GM21390 (cell line): ENCODE results near the gene GCNA.
A peak's percentile ranks its signal among the peaks of the same experiment; 100 is the strongest.

ENCODE experiments used
- ATAC-seq: cut with Tn5 transposase; IDR thresholded peaks from one replicate; pipeline ENCODE4 v1.9.1; 2021; ENCODE audit not compliant: unreplicated experiment

GCNA gene, protein sequence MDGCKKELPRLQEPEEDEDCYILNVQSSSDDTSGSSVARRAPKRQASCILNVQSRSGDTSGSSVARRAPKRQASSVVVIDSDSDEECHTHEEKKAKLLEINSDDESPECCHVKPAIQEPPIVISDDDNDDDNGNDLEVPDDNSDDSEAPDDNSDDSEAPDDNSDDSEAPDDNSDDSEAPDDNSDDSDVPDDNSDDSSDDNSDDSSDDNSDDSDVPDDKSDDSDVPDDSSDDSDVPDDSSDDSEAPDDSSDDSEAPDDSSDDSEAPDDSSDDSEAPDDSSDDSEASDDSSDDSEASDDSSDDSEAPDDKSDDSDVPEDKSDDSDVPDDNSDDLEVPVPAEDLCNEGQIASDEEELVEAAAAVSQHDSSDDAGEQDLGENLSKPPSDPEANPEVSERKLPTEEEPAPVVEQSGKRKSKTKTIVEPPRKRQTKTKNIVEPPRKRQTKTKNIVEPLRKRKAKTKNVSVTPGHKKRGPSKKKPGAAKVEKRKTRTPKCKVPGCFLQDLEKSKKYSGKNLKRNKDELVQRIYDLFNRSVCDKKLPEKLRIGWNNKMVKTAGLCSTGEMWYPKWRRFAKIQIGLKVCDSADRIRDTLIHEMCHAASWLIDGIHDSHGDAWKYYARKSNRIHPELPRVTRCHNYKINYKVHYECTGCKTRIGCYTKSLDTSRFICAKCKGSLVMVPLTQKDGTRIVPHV

DNA sequence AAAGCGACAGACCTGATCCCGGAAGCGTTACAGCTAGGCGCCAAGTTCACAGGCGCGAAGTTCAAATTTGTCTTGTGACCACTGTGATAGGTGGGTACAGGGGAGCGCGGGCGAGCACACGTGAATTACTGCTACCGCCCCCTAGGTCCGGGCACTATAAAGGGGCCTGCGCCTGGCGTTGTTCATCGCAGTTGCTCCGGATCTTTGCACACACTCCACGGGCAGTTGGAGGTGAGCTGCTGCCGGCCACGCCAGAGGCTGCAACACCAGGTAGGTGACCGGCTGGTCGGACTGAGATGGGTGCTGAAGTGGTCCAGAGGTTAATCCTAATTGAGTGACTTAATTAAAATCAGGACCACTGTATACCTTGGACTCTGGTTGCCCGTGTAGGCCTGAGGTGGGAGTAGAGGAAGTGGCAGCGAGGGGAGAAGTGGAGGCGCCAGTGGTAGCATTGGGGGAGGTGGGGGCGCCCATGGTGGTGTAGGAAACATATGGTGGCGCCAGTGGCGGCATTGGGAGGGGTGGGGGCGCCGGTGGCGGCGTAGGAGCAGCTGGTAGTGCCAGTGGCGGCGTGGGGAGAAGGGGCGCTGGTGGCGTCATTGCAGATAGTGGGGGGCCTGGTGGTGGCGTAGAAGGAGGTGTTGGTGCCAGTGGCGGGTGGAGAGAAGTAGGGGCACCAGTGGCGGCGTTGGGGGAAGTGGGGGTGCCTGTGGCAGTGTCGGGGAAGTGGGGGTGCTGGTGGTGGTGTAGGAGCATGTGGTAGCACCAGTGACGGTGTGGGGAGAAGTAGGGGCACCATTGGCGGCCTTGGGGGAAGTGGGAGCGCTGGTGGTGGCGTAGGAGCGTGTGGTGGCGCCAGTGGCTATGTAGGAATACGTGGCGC lies at the start of gene GCNA:
Gene GCNA, plus strand, starts transcription at position 185 of the 883 bp plus-strand sequence. CDS start 2,385 bp downstream, outside the sequence.
- no peak for ATAC-seq

DNA sequence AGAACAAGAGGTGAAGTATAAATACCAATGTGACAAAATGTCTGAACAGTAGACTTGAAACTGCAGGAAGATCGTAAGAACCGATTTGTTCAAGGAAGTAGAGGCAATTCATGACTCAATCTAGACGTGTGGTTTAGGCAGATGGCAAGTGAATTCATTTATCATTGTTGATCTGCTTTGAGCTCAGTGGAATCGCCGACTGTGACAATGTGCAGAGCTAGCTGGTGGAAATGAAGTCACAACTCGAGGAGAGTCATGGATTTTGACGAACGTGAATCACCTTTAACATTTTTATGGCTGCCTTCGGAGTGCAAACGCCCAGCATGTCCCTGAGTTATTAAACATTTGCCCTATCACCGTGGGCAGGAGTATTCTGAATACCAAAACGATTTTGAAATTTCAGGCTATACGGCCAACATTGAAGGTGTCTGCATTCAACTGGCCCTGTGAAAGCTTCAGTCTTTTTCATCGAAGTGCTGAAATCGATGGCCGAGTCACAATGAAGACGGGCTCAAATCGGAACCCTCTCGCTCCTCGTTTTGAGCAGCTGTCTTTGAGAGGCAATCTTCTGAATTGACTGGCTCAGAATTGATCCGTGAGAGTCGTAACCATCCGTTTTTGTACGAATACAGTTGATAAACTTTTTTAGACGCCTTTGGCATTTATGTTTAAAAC lies 46.0 kb upstream of the GCNA start:
- ATAC-seq = peak; percentile 23

DNA sequence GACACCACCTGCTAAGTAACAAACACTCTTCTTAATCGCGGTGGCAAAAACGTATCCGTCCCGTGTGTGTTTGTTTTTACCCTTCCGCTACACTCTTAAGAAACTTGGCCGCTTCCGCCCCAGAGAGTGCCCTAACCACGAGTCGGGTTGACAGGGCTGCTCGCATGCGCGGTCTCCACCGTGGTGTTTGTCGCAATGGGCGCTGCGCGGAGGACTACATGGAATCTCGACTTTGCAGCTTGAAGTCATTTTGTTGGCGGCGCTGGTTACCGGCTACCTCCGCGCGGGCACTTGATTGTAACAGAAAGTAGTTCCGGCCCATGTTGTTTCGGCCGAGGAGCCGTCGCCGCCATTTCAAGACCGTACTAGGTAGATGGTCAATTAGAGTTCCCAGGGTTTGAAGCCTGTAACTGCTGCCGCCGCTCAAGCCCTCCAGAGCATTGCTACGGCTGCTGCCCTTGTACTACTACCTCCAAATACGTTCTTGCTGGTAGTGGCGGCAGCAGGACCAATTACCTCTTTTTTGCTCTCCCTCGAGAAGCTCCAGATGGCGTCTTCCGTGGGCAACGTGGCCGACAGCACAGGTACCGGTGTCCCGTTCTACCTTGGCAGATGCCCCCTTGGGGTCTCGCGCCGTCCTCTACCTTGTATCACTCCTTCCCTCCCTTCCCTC lies 45.3 kb upstream of the GCNA start, which contains the start of gene OGT:
Gene OGT, plus strand, starts transcription at position 352 of the 673 bp plus-strand sequence. Its CDS starts 196 bp downstream, at position 548.
- ATAC-seq = peak; percentile 78

DNA sequence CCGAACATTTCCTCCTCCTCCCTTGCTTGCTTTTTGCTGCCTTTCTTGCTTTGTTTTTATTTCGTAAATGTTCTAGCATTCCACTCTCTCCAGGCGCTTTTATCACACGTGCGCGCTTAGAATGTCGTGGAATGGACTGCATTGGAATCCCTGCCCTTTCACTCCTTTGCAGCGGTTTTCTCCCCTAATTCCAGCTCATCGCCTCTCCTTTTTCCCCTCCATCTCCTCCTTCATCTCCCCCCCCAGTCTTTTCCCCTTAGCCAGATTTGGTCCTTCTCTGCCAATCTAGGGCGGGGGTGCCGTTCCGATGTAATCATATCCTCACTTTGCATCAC lies 44.8 kb upstream of the GCNA start:
- no peak for ATAC-seq

DNA sequence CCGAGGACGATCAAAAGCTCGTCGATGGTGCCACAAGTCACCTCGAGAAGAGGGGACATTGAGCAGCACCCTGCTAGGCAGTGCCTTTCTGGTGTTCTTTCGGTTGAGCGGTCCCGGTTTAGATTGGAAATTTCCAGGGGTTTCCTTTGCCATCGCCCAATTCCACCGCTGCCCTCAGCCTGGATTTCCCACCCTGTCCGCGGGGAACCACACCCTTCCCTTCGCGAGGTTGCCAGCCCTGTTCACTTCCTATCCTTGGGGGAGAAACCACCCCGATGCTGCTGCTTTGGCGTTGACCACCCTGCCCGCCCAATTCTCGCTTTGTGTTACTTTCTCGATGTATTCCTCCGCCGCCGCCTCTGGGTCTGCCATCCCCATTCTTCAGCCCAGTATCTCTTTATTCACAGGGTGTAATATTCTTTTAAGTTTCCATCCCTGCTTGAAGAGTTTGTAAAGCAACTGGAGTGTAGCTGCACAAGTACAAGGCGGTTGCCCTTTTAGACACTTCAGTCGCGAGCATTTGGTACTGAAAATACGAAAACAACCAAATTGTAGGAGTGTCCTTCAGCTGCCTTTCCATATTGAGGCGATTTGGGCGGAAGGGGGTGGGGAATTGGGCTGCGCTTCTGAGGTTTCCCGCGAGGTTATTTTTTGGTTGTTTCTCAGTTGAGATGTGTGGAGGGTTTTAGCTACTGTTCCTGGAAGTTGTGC lies 44.2 kb upstream of the GCNA start:
- ATAC-seq = no peak

DNA sequence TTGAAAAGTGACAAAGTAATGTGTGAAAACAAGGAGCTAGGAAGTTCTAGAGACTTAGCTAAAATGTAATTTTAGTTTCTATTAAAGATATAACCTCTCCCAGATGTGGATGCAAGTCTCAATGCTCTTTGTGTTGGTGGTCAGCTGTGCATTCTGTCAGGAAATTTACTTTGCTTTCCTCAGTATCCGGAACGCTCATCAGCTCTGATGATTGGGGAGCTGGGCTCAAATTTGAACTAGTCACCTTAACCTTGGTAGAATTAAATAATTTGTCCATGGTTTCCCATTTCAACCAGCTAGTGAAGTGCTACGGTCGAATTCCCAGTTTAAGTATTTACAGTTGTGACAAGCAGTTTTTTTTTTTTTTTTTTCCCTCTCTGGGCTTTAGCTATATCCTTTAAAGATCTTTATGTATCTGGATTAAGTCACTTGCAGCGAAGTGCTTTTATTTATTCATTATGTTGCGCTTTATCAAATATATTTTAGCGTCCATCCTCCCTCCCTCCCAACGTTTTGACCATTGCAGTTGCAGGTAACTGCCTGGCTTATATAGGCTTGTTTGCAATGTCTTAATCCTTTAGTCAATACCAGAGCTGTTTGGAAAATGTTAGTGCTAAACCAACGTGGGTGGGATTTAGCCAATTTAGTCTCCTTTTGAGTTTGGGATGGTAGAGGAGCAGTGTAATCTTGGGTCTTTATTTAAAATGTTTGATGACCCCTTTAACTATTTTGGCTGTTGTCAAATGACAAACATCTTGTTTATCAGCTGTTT lies 43.3 kb upstream of the GCNA start:
- ATAC-seq = no peak

DNA sequence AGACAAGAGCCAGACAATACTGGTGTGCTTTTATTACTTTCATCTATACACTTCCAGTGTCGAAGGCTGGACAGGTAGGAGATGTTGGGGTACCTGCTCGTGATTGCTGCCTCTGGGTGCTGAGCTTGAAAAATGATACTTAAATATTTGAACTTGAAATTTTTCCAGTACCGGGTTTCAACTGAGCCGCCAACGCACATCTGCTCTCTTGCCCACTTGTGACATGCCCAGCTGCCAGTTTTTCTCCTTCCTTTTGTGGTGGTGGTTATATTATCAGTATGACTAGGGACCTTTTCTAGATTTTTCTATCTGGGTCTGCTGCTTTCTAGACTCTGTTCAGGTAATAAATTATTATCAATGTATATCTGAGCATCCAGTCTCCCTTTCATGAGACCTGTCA lies 42.0 kb upstream of the GCNA start:
- ATAC-seq = no peak

DNA sequence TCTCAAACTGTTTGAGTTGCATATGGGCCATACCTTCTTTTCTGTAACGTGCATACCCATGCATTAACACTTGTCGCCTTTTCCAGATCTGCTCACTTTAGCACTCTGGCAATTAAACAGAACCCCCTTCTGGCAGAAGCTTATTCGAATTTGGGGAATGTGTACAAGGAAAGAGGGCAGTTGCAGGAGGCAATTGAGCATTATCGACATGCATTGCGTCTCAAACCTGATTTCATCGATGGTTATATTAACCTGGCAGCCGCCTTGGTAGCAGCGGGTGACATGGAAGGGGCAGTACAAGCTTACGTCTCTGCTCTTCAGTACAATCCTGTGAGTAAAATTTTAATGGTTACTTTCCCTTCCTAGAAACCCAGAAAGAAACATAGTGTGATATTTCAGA lies 40.5 kb upstream of the GCNA start:
- ATAC-seq = no peak

DNA sequence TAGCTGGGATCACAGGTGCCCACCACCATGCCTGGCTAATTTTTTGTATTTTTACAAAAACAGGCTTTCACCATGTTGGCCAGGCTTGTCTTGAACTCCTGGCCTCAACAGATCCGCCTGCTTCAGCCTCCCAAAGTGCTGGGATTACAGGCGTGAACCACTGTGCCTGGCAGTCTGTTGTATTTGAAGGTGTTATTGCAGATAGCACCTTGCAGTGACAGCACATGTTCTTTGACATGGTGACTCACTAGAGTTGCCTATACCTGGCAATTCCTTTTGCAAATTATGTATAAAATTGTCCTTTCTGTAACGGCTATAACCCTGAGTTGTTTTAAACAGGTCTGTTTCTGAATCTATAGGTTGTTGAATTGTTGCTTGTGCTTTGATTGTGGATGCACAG lies 37.4 kb upstream of the GCNA start:
- ATAC-seq = peak; percentile 24

DNA sequence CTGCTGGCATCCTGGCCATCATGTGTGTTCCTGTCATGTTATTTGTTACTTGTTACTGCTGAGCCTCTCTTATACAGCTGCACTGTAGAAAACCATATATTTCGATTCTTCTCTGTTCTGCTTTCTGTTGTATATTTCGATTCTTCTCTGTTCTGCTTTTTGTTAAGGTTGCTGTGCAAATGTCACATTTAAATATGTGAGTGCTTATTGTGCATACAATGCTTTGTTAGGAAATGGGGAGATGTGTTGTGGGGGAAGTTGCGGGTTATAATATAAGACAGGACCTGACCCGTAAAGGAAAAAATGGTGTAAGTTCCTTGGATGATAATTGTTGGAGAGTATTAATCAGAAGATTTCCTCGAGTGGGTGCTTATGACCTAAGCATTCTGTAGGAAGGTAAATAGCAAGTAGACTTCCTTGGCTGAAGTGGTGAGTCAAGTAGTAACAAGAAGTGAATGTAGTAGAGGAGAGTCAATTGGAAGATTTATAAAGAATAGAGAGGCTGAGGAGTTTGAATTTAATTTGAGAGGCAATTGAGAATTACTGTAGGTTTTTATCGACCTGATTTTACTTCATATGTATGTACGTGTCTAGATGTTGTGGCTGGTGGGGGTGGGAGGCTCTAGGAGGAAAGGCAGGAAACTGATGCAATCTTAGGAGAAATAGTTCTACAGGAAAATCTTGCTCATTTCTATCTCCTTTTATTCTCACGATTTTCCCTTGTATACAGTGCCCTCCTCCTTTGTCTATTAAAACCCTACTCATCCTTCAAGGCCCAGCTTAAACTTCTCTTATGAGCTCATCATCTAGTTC lies 36.8 kb upstream of the GCNA start:
- ATAC-seq = peak; percentile 77

DNA sequence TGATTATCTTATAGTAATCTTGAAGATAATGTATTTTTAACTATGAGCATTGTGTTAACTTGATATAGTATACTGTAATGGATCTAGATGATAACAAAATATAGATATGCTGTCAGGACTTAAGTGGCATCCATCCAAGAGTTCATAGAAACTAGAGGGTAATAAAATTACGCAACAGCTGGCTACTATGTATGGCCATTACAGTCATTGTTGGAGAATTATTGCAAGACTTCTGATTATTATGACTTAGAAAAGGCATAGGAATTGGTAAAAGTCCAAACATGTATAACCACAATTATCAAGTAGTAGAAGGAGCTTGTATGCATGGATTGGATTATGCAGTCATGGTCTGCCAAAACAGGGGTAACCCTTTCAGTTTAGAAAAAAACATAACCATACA lies 35.8 kb upstream of the GCNA start:
- no peak for ATAC-seq

DNA sequence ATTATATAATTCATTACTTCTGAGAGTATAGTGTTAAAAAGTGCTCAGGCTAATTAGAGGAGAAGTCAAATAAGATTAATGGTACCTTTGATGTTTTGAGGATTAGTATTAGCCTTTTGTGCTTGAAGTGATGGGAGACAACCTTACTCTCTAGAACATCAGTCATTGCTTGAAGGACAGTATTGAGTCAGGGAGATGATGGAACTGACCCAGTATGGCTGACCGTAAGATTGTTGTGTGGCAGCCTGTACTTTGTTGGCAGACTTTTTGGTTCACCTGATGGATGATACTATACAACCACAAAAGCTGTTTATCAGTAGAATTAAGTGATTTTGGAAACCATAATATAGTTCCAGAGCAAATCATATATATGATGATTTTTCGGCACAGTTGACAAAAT lies 35.4 kb upstream of the GCNA start:
- ATAC-seq = no peak

DNA sequence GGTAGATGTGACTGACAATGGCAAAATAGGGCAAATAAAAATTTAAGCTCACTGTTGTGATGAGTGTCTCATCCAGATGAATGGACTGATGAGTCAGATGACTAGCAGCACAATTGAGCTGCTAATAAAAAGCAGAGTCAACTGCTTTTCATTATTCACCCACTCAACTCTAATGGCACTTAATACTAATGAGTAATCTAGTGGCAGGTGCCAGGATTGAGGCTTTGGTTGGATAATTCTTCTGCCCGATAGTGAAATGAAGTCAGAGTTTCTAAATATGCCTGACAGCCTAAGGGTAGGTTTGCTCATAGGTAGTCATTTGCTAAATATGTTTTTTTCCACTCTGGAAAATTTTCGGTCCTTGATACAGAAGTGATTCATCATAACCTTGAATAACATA lies 34.9 kb upstream of the GCNA start:
- no peak for ATAC-seq

DNA sequence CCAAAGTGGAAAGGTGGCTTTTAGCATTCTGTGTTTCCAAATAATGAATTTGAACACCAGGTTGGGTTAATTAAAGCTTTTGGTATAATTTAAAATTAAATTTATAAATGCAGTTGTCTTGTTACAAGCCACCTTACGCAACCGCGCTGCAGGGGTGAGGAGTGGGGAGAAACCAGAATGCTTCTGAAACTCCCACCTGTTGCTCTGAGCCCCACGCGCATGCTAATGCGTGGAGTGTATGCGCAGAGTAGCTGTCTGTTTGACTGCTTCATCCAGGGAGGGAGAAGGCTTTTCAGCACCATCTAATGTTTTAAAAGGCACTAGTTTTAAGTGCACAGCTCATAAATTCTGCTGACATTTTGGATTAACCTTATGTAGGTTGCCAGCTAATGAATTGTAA lies 32.9 kb upstream of the GCNA start:
- ATAC-seq = no peak

DNA sequence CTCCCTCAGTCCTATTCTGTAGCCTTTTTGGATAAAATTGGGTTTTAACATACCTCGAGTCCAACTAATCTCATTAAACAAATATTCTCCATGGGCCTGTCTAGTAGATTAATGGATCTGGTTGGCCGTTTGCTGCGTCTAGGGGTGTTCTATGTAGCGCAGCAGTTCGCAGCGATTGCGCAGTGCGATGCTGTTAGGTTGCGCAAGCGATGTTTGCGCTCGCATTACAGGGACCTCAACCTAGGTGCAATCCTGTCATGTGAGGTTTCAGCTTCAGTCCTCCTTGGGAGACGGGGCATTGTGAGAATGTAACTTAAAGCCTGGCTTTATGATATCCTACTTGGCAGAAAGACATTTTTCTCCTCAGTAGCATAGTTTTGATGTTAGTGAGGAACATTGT lies 31.4 kb upstream of the GCNA start:
- no peak for ATAC-seq

DNA sequence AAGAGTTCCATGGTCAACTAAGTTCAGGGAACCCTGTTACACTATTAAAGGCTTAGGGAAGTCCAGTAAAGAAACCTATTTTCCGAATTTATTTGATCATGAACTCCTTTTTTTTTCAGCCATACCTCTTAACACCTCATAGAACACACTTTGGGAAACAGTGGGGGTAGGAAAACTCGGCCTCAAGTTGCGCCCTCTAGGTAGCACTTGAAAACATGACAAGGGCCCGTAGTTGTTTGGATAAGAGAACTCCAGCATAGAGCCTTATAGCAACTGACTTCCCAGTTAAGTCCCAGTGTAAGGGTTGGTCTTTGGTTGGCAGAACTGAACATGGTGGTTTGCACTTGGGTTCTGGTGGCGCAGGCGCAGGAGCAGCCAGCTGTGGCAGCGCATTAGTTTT lies 30.9 kb upstream of the GCNA start:
- no peak for ATAC-seq

DNA sequence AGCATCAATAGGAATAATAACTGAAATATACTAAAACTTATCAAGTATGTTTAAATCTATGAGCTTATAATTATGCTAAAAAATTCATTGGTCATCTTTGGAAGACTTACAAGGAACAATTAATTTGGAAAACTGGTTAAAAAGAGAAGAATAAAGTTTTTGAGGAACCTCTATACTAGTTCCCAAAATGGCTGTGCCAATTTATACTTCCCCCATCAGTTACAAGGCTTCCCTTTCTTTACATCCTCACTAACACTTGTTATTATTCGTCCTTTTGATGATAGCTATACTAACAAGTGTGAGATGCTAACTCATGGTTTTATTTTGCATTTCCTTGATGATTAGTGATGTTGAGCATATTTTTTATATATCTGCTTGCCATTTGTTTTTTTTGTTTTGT lies 28.3 kb upstream of the GCNA start:
- ATAC-seq = no peak

DNA sequence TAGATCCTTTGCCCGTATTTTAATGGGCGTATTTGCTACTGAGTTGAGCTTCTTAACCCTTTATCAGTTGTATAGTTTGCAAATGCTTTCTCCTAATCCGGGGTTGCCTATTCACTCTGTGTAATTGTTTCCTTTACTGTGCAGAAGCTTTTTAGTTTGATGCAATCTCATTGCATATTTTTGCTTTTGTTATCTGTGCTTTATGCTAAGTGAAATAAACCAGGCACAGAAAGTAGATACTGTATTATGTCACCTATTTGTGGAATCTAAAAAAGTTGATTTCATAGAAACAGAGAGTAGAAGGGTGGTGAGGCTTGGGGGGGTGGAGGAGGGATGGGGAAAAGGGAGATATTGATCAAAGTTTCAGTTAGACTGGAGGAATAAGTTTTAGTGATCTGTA lies 27.7 kb upstream of the GCNA start:
- no peak for ATAC-seq
